Astrocyte (in vitro differentiated cells and primary cell): ENCODE data around the gene PLLP. TPM values are rescaled to one million over a fixed set of nuclear protein-coding genes. Genes with fewer than 3 reads are reported as not detected.
A peak's percentile ranks its signal among the peaks of the same experiment; 100 is the strongest.

Source experiments
- DNase-seq: peaks from one replicate; pipeline ENCODE4 v3.0.0-alpha.2; 2010; ENCODE audit warnings: low read depth
- FAIRE-seq: peaks from 2 replicates; lab custom pipeline; 2011; peaks lifted over from hg19 to GRCh38; lab: Jason Lieb, UNC
- H2AFZ ChIP-seq: 2 replicates; pipeline ENCODE4 v1.6.0; 2012; ENCODE audit warnings: low read depth, low read length, inconsistent platforms
- H3K27ac ChIP-seq: 2 replicates; pipeline ENCODE4 v1.5.1; 2011; ENCODE audit warnings: low read depth, low read length, inconsistent platforms
- H3K27me3 ChIP-seq: 2 replicates; pipeline ENCODE4 v1.6.0; 2011; ENCODE audit warnings: low read length, inconsistent platforms; ENCODE audit not compliant: insufficient read depth
- H3K36me3 ChIP-seq: 2 replicates; pipeline ENCODE4 v1.5.1; 2011; ENCODE audit warnings: low read length, inconsistent platforms; ENCODE audit not compliant: insufficient read depth
- H3K4me1 ChIP-seq: 2 replicates; pipeline ENCODE4 v1.5.1; 2011; ENCODE audit warnings: low read length, inconsistent platforms; ENCODE audit not compliant: insufficient read depth
- H3K4me2 ChIP-seq: 2 replicates; pipeline ENCODE4 v1.6.0; 2012; ENCODE audit warnings: low read length, inconsistent platforms
- H3K4me3 ChIP-seq: 2 replicates; pipeline ENCODE4 v1.5.1; 2011; ENCODE audit warnings: low read depth, mild to moderate bottlenecking, low read length, inconsistent platforms; ENCODE audit not compliant: insufficient read depth
- H3K79me2 ChIP-seq: 2 replicates; pipeline ENCODE4 v1.6.0; 2012; ENCODE audit warnings: mild to moderate bottlenecking, low read length, inconsistent platforms; ENCODE audit not compliant: insufficient read depth
- H3K9ac ChIP-seq: 2 replicates; pipeline ENCODE4 v1.6.0; 2012; ENCODE audit warnings: mild to moderate bottlenecking, low read length, inconsistent platforms
- H3K9me3 ChIP-seq: 2 replicates; pipeline ENCODE4 v1.5.1; 2012; ENCODE audit warnings: low read depth, mild to moderate bottlenecking, low read length, inconsistent platforms; ENCODE audit not compliant: insufficient read depth
- H4K20me1 ChIP-seq: 2 replicates; pipeline ENCODE4 v1.6.0; 2012; ENCODE audit warnings: low read length, inconsistent platforms; ENCODE audit not compliant: insufficient read depth
- H3K27ac Mint-ChIP-seq: one replicate; pipeline ENCODE4 v1.8.0; 2021; ENCODE audit warnings: mild to moderate bottlenecking, mixed read lengths; ENCODE audit not compliant: unreplicated experiment
- H3K27me3 Mint-ChIP-seq: one replicate; pipeline ENCODE4 v1.8.0; 2021; ENCODE audit warnings: low read depth, mixed read lengths; ENCODE audit not compliant: unreplicated experiment
- H3K36me3 Mint-ChIP-seq: one replicate; pipeline ENCODE4 v1.8.0; 2021; ENCODE audit warnings: low read depth, mixed read lengths; ENCODE audit not compliant: unreplicated experiment
- H3K4me1 Mint-ChIP-seq: one replicate; pipeline ENCODE4 v1.8.0; 2021; ENCODE audit warnings: low read depth, mixed read lengths; ENCODE audit not compliant: unreplicated experiment
- H3K4me3 Mint-ChIP-seq: one replicate; pipeline ENCODE4 v1.8.0; 2021; ENCODE audit warnings: mild to moderate bottlenecking, moderate library complexity, mixed read lengths; ENCODE audit not compliant: unreplicated experiment
- H3K9me3 Mint-ChIP-seq: one replicate; pipeline ENCODE4 v1.8.0; 2021; ENCODE audit warnings: mild to moderate bottlenecking, mixed read lengths; ENCODE audit not compliant: unreplicated experiment
- EZH2 ChIP-seq: IDR thresholded peaks from 2 replicates; pipeline ENCODE4 v1.6.1; 2012; ENCODE audit warnings: mild to moderate bottlenecking, low read length, inconsistent platforms; ENCODE audit not compliant: insufficient read depth
- total RNA-seq: library from RNA; stranded (reverse); gene quantifications from 2 replicates; pipeline ENCODE4 v1.2.1, GENCODE V29; 2021
- TF ChIP-seq, protein P1 (sequence below): IDR thresholded peaks from 2 replicates; pipeline ENCODE4 v1.5.1; 2011; ENCODE audit warnings: low read depth, mild to moderate bottlenecking, inconsistent platforms, low read length, moderate library complexity; ENCODE audit not compliant: insufficient read depth

The PLLP gene
- total RNA-seq, 1 donor from 2014 or later = 0.93 TPM

DNA sequence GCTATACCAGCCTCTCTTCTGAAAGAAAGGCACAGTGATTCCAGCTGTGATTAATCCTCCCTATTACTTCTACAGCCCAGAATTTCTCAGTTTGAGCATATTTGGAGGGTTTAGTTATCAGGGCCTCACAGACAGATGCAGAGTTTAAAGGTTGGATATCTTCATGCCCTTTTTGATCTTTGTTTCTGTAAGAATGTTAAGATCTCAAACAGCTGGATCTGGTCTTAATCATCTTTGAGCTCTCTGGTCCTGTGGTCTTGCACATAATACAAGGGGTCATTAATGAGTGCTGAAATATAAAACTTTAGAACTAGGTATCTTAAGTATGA, 48.5 kb downstream of the PLLP start:
- Mint-ChIP-seq H3K4me3 (no peak overlapping the region), H3K4me1 (peaks cover 11% of the 10 kb centered on the region), H3K36me3 (peaks cover 37% of the 10 kb centered on the region), H3K27ac (no peak overlapping the region), H3K27me3 (no peaks in the 10 kb centered on the region), H3K9me3 (no peaks in the 10 kb centered on the region)
- Histone ChIP-seq H4K20me1 (peaks cover 6% of the 10 kb centered on the region), H3K79me2 (no peaks in the 10 kb centered on the region), H3K27me3 (no peaks in the 10 kb centered on the region), H3K4me2 (peak overlapping the region; percentile 51), H3K9me3 (no peaks in the 10 kb centered on the region), H3K27ac (peak overlapping the region; percentile 52), H3K4me1 (peaks cover 10% of the 10 kb centered on the region), H3K9ac (peak overlapping the region; percentile 32), H3K36me3 (peaks cover 41% of the 10 kb centered on the region), H3K4me3 (no peak overlapping the region), H2AFZ (no peak overlapping the region)
- DNase-seq (no peak), FAIRE-seq (no peak)
- TF ChIP-seq, protein P1, sequence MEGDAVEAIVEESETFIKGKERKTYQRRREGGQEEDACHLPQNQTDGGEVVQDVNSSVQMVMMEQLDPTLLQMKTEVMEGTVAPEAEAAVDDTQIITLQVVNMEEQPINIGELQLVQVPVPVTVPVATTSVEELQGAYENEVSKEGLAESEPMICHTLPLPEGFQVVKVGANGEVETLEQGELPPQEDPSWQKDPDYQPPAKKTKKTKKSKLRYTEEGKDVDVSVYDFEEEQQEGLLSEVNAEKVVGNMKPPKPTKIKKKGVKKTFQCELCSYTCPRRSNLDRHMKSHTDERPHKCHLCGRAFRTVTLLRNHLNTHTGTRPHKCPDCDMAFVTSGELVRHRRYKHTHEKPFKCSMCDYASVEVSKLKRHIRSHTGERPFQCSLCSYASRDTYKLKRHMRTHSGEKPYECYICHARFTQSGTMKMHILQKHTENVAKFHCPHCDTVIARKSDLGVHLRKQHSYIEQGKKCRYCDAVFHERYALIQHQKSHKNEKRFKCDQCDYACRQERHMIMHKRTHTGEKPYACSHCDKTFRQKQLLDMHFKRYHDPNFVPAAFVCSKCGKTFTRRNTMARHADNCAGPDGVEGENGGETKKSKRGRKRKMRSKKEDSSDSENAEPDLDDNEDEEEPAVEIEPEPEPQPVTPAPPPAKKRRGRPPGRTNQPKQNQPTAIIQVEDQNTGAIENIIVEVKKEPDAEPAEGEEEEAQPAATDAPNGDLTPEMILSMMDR = no peak
- no peak for TF ChIP-seq EZH2

- H3K4me3 Mint-ChIP-seq = no peak overlapping the region
- peaks cover 47% of the 10 kb centered on the region for H3K36me3 ChIP-seq
Measured at GRCh38 chr16:57235128-57236021, 49.1 kb downstream of the PLLP start.

More at GRCh38 chr16:57235128-57236021, 49.1 kb downstream of the PLLP start:
- DNase-seq (peak; percentile 63), FAIRE-seq (no peak)
- Mint-ChIP-seq H3K27me3 (no peaks in the 10 kb centered on the region), H3K36me3 (peaks cover 34% of the 10 kb centered on the region), H3K9me3 (no peaks in the 10 kb centered on the region), H3K4me1 (peaks cover 11% of the 10 kb centered on the region), H3K27ac (peak overlapping the region; percentile 26)
- no peak overlapping the region for H3K9ac ChIP-seq
- peaks cover 6% of the 10 kb centered on the region for H4K20me1 ChIP-seq
- H3K9me3 ChIP-seq = no peaks in the 10 kb centered on the region
- no peaks in the 10 kb centered on the region for H3K27me3 ChIP-seq
- TF ChIP-seq, protein P1 = no peak
- no peak for TF ChIP-seq EZH2
- peak overlapping the region; percentile 51 for H3K4me2 ChIP-seq
- no peak overlapping the region for H3K4me3 ChIP-seq
- no peaks in the 10 kb centered on the region for H3K79me2 ChIP-seq
- peak overlapping the region; percentile 52 for H3K27ac ChIP-seq
- H2AFZ ChIP-seq = no peak overlapping the region
- peaks cover 10% of the 10 kb centered on the region for H3K4me1 ChIP-seq
